ENCODE measurements around the gene DDX46. TPM values are rescaled to one million over a fixed set of nuclear protein-coding genes. Genes with fewer than 3 reads are reported as not detected.

Gene DDX46
- polyA plus RNA-seq, 1 donor from 2014 or later, result 46.8 TPM

- Histone ChIP-seq H3K4me3 (ENCODE audit: low read length) (no peak overlapping the region), H3F3A (ENCODE audit: insufficient read depth, low read length, poor library complexity, severe bottlenecking) (no peaks in the 10 kb centered on the region), H3K9ac (ENCODE audit: low read length) (no peak overlapping the region), H4K20me1 (ENCODE audit: insufficient read depth) (no peaks in the 10 kb centered on the region), H3K36me3 (ENCODE audit: insufficient read depth, low read length) (peaks cover under 1% of the 10 kb centered on the region), H3K4me2 (ENCODE audit: low read length) (no peak overlapping the region), H2AFZ (ENCODE audit: low read depth, low read length) (no peak overlapping the region), H3K79me2 (replicated peaks; ENCODE audit: insufficient read depth, low read length) (no peaks in the 10 kb centered on the region), H3K27me3 (ENCODE audit: insufficient read depth, low read depth, low read length) (no peaks in the 10 kb centered on the region), H3K27ac (ENCODE audit: low read length) (no peak overlapping the region), H3K9me2 (ENCODE audit: insufficient read depth, low read length) (no peaks in the 10 kb centered on the region), H3K9me3 (ENCODE audit: low read length) (no peaks in the 10 kb centered on the region)
- no peak for TF ChIP-seq EP300 (conservative IDR thresholded peaks at IDR 0.05; ENCODE audit: poor library complexity, severe bottlenecking)
- TF ChIP-seq RAD21 (conservative IDR thresholded peaks at IDR 0.05), result no peak
- TF ChIP-seq POLR2AphosphoS5 (IDR thresholded peaks at IDR 0.05), result no peak
- no peak for TF ChIP-seq EZH2 (IDR thresholded peaks at IDR 0.05; ENCODE audit: borderline replicate concordance, insufficient read depth, low read length, poor library complexity, severe bottlenecking)
- TF ChIP-seq MXI1 (conservative IDR thresholded peaks at IDR 0.05; ENCODE audit: poor library complexity, severe bottlenecking), result no peak
- no peak for TF ChIP-seq TAF1 (IDR thresholded peaks at IDR 0.05; ENCODE audit: low read depth)
Observed at GRCh38 chr5:134803821-134804220, 45.2 kb downstream of the DDX46 start.

DNA sequence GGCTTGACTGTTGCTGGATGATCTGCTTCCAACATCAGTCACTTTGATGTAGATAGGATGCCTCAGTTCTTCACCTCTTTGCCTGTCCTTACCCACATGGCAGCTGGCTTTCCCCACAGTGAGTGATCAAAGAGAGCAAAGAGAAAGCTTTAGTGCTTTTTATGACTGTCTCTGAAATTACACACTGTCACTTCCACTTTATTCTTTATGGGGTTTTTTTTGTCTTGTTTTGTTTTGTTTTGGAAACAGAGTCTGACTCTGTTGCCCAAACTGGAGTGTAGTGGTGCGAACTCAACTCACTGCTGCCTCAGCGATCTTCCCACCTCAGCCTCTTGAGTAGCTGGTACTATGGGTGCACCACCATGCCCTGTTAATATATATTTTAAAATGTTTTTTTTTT is 54.8 kb downstream of the DDX46 start:
- Histone ChIP-seq H3K36me3 (ENCODE audit: insufficient read depth, low read length) (peaks cover 5% of the 10 kb centered on the region), H3K4me3 (ENCODE audit: low read length) (no peak overlapping the region), H3K4me2 (ENCODE audit: low read length) (no peak overlapping the region), H3K9me2 (ENCODE audit: insufficient read depth, low read length) (no peaks in the 10 kb centered on the region), H4K20me1 (ENCODE audit: insufficient read depth) (no peaks in the 10 kb centered on the region), H3K27ac (ENCODE audit: low read length) (no peak overlapping the region), H3K27me3 (ENCODE audit: insufficient read depth, low read depth, low read length) (no peaks in the 10 kb centered on the region), H3F3A (ENCODE audit: insufficient read depth, low read length, poor library complexity, severe bottlenecking) (no peaks in the 10 kb centered on the region), H3K9me3 (ENCODE audit: low read length) (no peaks in the 10 kb centered on the region), H2AFZ (ENCODE audit: low read depth, low read length) (no peak overlapping the region), H3K9ac (ENCODE audit: low read length) (no peak overlapping the region), H3K79me2 (replicated peaks; ENCODE audit: insufficient read depth, low read length) (no peaks in the 10 kb centered on the region)
- TF ChIP-seq POLR2AphosphoS5 (IDR thresholded peaks at IDR 0.05) (no peak), MXI1 (conservative IDR thresholded peaks at IDR 0.05; ENCODE audit: poor library complexity, severe bottlenecking) (no peak), REST (IDR thresholded peaks at IDR 0.05; ENCODE audit: borderline replicate concordance) (no peak), RAD21 (conservative IDR thresholded peaks at IDR 0.05) (no peak), SMC3 (conservative IDR thresholded peaks at IDR 0.05; ENCODE audit: poor library complexity) (no peak), EZH2 (IDR thresholded peaks at IDR 0.05; ENCODE audit: borderline replicate concordance, insufficient read depth, low read length, poor library complexity, severe bottlenecking) (no peak), EP300 (conservative IDR thresholded peaks at IDR 0.05; ENCODE audit: poor library complexity, severe bottlenecking) (no peak), TAF1 (IDR thresholded peaks at IDR 0.05; ENCODE audit: low read depth) (no peak)
- TF ChIP-seq, protein P1, sequence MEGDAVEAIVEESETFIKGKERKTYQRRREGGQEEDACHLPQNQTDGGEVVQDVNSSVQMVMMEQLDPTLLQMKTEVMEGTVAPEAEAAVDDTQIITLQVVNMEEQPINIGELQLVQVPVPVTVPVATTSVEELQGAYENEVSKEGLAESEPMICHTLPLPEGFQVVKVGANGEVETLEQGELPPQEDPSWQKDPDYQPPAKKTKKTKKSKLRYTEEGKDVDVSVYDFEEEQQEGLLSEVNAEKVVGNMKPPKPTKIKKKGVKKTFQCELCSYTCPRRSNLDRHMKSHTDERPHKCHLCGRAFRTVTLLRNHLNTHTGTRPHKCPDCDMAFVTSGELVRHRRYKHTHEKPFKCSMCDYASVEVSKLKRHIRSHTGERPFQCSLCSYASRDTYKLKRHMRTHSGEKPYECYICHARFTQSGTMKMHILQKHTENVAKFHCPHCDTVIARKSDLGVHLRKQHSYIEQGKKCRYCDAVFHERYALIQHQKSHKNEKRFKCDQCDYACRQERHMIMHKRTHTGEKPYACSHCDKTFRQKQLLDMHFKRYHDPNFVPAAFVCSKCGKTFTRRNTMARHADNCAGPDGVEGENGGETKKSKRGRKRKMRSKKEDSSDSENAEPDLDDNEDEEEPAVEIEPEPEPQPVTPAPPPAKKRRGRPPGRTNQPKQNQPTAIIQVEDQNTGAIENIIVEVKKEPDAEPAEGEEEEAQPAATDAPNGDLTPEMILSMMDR (IDR thresholded peaks at IDR 0.05; ENCODE audit: poor library complexity, severe bottlenecking), result no peak
